Lung (tissue), 12 donors: ENCODE data around the gene CHPF2. TPM values are rescaled to one million over a fixed set of nuclear protein-coding genes. Genes with fewer than 3 reads are reported as not detected.

Source experiments
- ATAC-seq: fragments of 200-7000 bp; cut with Tn5 transposase; one replicate; pipeline ENCODE4 v1.9.1; 2020; ENCODE audit warnings: moderate number of reproducible peaks; ENCODE audit not compliant: insufficient read depth, low FRiP score
- DNase-seq, 3 donors: peaks; one replicate each; pipeline ENCODE4 v3.0.0-alpha.2; 2013 to 2017
- H3K27ac ChIP-seq, 2 donors: one replicate each; pipeline ENCODE4 v1.5.1; 2013; ENCODE audit warnings: mild to moderate bottlenecking in 2 of 2, moderate library complexity in 2 of 2, control low read depth in 1 of 2, inconsistent platforms in 1 of 2, low read depth in 1 of 2, low read length in 1 of 2
- H3K27me3 ChIP-seq, 3 donors: one replicate each; pipeline ENCODE4 v1.5.1; 2013; ENCODE audit warnings: low read length in 2 of 3; ENCODE audit not compliant: control insufficient read depth in 3 of 3, insufficient read depth in 3 of 3
- H3K36me3 ChIP-seq, 4 donors: one replicate each; pipeline ENCODE4 v1.5.1; 2013; ENCODE audit warnings: low read length in 4 of 4, mild to moderate bottlenecking in 1 of 4, moderate library complexity in 1 of 4; ENCODE audit not compliant: control insufficient read depth in 4 of 4, insufficient read depth in 4 of 4
- H3K4me1 ChIP-seq, 5 donors: one replicate each; pipeline ENCODE4 v1.5.1; 2013; ENCODE audit warnings: low read length in 5 of 5, mild to moderate bottlenecking in 2 of 5, moderate library complexity in 1 of 5; ENCODE audit not compliant: control insufficient read depth in 5 of 5, insufficient read depth in 5 of 5
- H3K4me3 ChIP-seq: one replicate; pipeline ENCODE4 v1.5.1; 2013; ENCODE audit warnings: mild to moderate bottlenecking, control low read depth, moderate library complexity
- H3K9ac ChIP-seq, 2 donors: one replicate each; pipeline ENCODE4 v1.5.1; 2013; ENCODE audit warnings: low read length in 2 of 2, control low read depth in 1 of 2; ENCODE audit not compliant: insufficient read depth in 1 of 2
- H3K9me3 ChIP-seq, 4 donors: one replicate each; pipeline ENCODE4 v1.5.1; 2013; ENCODE audit warnings: low read length in 3 of 4, mild to moderate bottlenecking in 1 of 4, moderate library complexity in 1 of 4; ENCODE audit not compliant: control insufficient read depth in 4 of 4, insufficient read depth in 3 of 4
- CTCF ChIP-seq: IDR thresholded peaks from 2 replicates; pipeline ENCODE4 v1.5.1; 2012; ENCODE audit warnings: mild to moderate bottlenecking; ENCODE audit errors: control extremely low read depth, extremely low read depth
- WGBS, 2 donors: extraction: QIAGEN DNeasy Blood & Tissue Kit; methylation state at CpG; one replicate each; pipeline ENCODE4 v1.1.7; 2013; 5-methylcytosine and 5-hydroxymethylcytosine counted together
- polyA plus RNA-seq, 2 donors: library from polyadenylated mRNA; stranded (reverse); fragments of 200-250 nt; gene quantifications; one replicate each; pipeline ENCODE4 v1.2.1, GENCODE V29; 2013
- total RNA-seq, 2 donors: library from RNA; depleted of rRNA in 1 of 2; stranded (reverse); fragments of >200 nt in 1 of 2; gene quantifications; one replicate each; pipeline ENCODE4 v1.2.1, GENCODE V29; 2014 to 2021
- donor health status: control.
- donor health status: control.
- donor health status: Bipolar disorder and iron deficiency.
- donor health status: healthy.
- donor health status: DM: yes; HTN: yes; CAD: no.

Gene CHPF2
- total and polyA plus RNA-seq, 4 donors: 23.3 to 54.0 (median 35.0) TPM

- no peak overlapping the region for H3K4me3 ChIP-seq
Observed at GRCh38 chr7:151273651-151274390, 41.5 kb downstream of the CHPF2 start.

GRCh38 chr7:151274396-151274795 is 42.1 kb downstream of the CHPF2 start:
- no peak overlapping the region for H3K4me3 ChIP-seq
- H3K27me3 ChIP-seq: no peaks in the 10 kb centered on the region
- peaks cover 0 to 2% (median 0%) of the 10 kb centered on the region in 4 donors for H3K9me3 ChIP-seq
- WGBS, 2 donors: 58 to 87% methylated on average over 9 of the region's 9 CpGs
- ATAC-seq (no peak), DNase-seq (no peak)
- H3K36me3 ChIP-seq: peaks cover 0 to 3% (median 0%) of the 10 kb centered on the region in 4 donors
- peaks cover 0 to 22% (median 5%) of the 10 kb centered on the region in 5 donors for H3K4me1 ChIP-seq
- no peak for TF ChIP-seq CTCF
- no peak overlapping the region for H3K27ac ChIP-seq
- no peak overlapping the region for H3K9ac ChIP-seq

More at GRCh38 chr7:151273651-151274390, 41.5 kb downstream of the CHPF2 start:
- H3K27me3 ChIP-seq: no peaks in the 10 kb centered on the region
- peaks cover 0 to 22% (median 5%) of the 10 kb centered on the region in 5 donors for H3K4me1 ChIP-seq
- no peak overlapping the region for H3K9ac ChIP-seq
- TF ChIP-seq CTCF: no peak
- DNase-seq (no peak), ATAC-seq (no peak)
- H3K27ac ChIP-seq: peak overlapping the region in 1 of 2 donors; percentile 4
- 58 to 72% methylated on average over 9 of the region's 9 CpGs for WGBS, 2 donors
- peaks cover 0 to 2% (median 0%) of the 10 kb centered on the region in 4 donors for H3K9me3 ChIP-seq
- peaks cover 0 to 3% (median 0%) of the 10 kb centered on the region in 4 donors for H3K36me3 ChIP-seq

- WGBS, 2 donors: 87% methylated on average over 17 of the region's 17 CpGs
Observed at GRCh38 chr7:151274936-151275812, 42.9 kb downstream of the CHPF2 start.

More at GRCh38 chr7:151274936-151275812, 42.9 kb downstream of the CHPF2 start:
- peak overlapping the region in 1 of 2 donors; percentile 8 for H3K27ac ChIP-seq
- peaks cover 0 to under 1% (median 0%) of the 10 kb centered on the region in 4 donors for H3K36me3 ChIP-seq
- ATAC-seq (no peak), DNase-seq (no peak)
- H3K4me1 ChIP-seq: peaks cover 0 to 22% (median 5%) of the 10 kb centered on the region in 5 donors
- H3K9me3 ChIP-seq: no peaks in the 10 kb centered on the region
- H3K9ac ChIP-seq: no peak overlapping the region
- no peaks in the 10 kb centered on the region for H3K27me3 ChIP-seq
- TF ChIP-seq CTCF: no peak
- H3K4me3 ChIP-seq: no peak overlapping the region
